HG03378 (cell line): Measurements from ENCODE around the gene GMCL1.
"Not testable (repeated sequence)": the region's sequence is repeated elsewhere in the genome, so short reads cannot be mapped to it uniquely, and the experiment has no call there.

ENCODE experiments used
- ATAC-seq: cut with Tn5 transposase; IDR thresholded peaks from one replicate; pipeline ENCODE4 v1.9.1; 2021; ENCODE audit warnings: mild to moderate bottlenecking, moderate library complexity; ENCODE audit not compliant: unreplicated experiment

Gene GMCL1

DNA sequence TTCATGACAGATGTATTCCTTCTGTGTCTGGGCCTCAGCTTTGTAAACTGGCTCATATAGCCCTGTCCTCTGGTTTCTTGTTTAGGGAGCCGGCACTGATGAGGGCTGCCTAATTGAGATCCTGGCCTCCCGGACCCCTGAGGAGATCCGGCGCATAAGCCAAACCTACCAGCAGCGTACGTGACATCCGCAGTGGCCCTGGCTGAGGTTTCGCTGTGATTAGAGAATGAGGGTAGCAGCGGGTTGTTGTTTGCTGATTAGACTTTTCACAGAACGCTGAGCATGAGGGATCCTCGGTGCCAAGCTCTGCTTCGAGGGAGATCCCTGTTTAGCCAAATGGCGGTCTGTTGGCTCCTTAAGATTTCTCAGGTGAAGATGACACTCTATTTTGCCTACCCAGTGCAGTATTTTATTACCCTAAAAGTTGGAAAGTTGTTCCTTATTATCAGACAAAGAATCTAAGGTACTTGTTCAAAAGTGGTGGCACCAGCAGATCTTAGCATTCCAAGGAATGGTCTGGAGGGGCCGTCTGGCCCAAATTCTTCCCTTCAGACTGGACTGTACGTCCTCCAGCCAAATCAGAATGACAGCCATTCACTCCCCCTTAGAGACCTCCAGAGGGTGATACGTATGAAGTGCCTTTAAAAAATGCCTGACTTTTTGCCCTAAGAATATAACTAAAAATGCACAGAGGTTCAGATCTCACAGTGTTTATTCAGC is 21.5 kb upstream of the GMCL1 start:
- ATAC-seq, result no peak

DNA sequence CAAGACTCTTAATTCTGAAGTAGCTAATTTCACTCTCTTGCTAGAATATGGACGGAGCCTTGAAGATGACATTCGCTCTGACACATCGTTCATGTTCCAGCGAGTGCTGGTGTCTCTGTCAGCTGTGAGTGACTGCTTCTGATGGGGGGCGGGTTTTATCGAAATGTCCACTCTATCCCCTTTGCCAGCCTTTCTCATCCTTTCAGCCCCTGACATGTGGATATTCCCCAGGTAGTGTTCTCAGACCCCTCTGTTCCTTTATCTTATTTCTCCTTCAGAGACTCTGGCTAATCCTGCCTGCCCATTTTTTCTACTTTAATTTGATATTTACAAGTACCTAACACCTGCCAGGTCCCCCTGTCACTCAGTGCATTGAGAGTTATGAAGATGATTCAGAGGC is 18.9 kb upstream of the GMCL1 start:
- ATAC-seq, result no peak

DNA sequence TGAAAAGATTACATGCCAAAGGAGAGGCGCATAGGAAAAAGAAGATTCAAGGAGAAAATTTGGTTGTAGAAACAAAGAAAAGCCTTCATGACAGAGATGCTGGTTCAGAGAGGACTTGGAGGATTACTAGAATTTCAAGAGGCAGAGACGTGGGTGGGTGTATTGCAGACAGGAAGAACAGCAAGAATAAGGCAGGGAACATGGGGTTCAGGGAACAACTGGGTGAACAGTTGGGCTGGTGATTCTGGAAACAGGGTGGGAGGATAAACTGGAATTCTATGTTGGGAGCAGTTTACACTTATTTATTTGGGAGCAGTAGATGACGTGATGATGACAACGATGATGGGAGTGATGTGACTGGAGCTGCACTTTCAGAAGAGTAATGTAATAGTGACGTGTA is 18.4 kb upstream of the GMCL1 start:
- no peak for ATAC-seq

DNA sequence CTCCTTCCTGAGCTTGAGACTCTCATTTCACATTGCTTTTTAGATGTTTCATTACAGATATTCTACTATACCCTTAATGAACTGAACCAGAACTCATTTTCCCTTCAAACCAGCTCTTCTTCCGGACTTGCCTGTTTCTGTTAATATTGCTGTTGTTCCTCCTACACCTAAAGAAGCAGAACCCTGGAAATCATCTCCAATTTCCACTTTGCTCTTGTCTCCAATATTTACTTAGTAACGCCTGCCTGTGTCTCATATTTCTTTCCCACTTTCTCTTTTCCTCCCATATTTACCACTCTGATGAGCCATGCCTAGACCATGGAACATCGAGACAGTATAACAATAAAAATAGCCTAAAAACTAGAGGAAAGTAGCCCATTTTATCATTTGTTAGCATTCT is 17.9 kb upstream of the GMCL1 start:
- no peak for ATAC-seq

DNA sequence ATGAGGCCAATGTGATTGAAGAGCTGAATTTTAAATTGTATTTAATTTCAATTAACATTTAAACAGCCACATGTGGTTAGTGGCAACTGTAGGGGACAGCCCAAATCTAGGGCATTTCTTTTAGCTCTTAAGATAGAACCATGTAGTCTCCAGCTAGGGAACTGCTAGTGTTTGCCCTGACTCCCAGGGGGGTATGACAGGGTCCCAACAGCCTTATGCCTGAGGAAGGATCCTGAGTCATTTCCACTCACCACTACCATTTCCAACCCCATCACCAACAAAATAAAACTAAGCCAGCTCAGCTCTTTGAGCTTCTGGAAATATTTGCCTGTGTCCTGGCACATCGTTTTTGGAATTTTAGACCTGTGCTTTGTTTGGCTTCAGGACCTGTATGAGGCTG is 13.7 kb upstream of the GMCL1 start:
- no peak for ATAC-seq

DNA sequence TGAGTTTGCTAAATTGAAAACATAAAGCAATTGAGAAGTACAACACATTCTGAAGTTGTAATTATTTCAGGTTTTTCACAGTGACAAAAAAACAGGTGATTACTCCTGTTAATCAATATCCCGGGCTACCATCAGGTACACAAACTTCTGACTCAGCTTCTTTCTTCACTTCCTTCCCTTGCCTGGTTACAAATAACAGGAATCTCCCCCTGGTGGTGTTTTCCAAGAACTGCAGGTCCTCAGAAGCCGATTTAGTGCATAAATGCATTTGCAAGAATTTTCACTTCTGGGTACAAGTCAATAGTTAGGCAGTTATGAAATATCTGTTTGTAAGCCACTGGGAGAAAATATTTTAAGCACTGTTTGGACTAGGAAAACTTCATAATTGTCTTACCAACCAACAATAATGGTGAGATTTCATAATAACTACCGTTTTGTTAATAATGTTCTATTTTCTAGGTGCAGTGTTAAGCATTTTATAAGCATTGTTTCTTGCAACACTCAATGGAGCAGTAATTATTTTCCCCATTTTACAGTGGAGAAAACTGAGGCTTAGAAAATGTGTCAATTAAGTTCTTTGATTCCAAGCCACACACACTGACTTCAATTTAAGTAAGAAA is 12.4 kb upstream of the GMCL1 start:
- ATAC-seq, result peak; percentile 64

DNA sequence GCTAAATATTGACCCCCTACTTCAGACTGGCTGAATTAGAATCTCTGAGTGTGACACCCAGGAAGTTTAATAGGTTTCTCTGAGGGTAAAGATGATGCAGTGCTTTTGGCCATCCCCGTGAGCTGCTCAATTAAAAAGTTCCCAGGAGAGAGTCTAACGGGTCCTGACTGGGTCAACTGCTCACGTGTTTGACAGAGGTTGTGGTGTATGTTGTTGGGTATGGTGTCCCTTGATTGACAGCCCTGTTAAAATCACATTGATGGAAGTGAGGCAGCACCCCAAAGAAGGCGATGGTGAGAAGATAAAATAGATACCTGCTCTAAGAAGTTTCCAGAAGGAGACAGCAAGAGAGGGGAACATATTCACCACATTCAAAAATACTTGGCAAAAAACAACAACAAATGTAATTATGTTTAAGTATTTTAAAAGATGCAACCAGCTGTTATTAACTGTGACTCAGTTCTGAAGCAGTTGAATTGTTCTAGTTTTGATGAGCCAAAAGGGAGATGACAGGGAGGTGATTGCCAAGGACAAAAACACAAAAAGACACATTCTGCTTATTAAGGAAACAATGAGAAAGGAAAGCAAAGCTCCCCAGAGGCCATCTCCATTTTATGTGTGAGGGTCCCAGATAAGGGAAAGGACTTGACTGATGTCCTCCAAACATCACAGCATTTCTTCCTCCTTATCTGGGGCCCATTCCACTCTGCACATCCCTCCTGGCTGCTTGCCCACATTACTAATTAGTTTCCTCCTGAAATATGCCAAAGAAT is 11.5 kb upstream of the GMCL1 start:
- ATAC-seq, result no peak

DNA sequence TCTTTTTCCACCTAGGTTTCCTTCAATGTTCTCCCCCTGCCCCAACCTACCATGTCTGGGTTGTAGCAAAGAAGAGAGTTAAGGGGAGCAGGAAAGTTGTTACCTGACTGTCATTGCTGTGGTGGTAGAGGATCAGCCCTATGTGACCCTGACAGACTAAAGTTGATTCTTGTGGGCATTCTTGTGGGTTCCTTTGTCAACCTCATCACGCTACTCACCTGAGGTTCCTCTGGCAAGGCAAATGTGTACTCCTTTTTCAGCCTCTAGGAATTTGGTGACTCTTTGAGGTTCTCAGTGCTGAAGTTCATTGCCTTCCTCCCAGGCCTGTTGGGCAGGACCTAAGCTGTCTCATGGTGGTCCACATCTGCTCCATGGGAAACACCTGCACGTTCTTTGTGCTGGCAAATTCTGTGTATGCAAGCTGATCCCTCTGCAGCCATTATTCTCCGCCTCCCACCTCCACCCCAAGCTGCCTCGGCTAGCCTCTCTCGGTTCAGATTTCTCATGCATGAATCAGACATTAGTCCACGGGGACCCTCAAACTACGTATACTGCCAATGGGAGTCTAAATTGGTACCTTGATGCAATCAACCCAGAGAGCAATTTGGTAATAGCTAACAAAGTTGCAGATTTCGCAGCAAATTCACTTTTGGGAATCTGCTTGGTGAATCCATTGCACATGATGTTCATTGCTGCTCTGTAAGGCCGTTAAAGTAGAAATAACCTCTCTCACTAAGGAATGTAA is 1.5 kb upstream of the GMCL1 start:
- ATAC-seq, result no peak

DNA sequence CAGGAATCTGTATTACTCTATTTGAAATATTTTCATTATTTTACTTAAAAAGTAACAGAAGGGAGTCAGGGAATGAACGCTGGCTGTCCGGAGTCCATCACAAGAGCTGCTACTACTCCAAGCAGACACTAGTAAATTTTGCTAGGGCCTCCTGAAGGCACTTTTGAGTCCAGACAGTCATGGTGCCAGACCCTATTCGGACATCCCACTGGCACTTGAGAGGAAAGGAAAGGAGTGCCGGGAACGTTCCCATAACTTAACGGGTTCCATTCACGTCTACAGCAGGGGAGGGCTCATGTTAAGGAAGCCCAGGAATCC is 563 bp upstream of the GMCL1 start:
- ATAC-seq, result no peak

DNA sequence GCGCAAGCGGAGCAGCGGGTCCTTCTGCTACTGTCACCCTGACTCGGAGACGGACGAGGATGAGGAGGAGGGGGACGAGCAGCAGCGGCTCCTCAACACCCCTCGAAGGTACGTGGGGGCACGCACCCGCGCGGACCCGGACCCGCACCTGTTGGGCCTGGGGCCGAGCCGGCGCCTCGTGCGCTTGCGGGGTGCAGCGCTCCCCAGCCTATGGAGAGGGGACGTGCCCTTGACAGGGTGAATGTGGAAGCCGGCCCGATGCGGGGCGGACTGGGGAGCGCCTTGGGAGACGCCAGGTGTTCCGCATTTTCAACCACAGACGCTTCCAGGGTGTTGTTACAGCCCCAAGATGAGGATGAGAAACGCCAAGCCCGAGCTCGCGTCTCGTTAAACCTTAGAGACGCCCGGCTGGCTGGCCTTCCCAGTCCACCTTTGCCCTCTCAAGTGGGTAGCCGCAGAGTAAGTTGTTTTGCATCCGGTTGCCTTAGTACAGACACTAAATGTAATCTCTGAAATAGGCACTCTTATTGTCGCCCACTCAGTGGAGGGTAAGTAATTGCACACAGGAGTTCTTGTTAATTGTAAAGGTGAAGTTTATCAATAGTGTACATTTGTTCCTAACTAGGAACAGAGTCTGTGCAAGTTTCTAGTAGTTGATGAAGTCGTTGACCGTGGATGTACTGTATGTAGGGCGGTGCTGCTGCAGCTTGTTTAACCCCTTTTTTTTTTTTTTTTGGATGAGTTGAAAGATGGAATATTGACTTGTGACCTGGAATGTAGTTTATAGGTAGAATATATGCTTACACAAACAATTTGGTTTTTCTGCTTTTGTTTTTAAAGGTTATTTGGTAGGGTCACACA is 815 bp downstream of the GMCL1 start:
- peak; percentile 21 for ATAC-seq

DNA sequence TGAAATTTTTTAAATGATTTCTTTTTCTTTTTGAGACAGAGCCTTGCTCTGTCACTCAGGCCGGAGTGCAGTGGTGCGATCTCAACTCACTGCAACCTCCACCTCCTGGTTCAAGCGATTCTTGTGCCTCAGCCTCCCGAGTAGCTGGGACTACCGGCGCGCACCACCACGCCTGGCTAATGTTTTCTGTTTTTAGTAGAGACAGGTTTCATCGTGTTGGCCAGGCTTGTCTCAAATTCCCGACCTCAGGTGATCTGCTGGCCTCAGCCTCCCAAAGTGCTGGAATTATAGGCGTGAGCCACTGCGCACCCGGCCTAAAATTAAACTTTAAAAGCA is 1.4 kb downstream of the GMCL1 start:
- ATAC-seq, result not testable (repeated sequence)

DNA sequence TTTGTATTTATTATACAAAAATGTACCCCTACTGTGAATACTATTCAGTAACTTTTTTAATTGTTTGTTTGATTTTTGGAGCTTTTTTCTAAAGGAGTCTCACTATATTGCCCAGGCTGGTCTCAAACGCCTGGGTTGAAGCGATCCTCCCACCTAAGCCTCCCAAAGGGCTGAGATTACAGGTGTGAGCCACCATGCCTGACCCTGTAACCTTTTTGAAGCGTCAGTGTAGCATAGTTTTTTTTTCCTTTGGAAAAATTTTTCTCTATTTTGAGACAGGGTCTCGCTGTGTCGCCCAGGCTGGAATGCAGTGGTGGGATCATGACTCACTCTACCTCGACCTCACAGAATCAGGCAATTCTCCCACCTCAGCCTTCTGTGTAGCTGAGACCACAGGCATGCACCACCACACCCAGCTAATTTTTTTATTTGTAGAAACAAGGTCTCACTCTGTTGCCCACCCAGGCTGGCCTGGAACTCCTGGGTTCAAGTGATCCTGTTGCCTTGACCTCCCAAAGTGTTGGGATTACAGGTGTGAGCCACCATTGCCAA is 2.0 kb downstream of the GMCL1 start:
- ATAC-seq, result no peak

DNA sequence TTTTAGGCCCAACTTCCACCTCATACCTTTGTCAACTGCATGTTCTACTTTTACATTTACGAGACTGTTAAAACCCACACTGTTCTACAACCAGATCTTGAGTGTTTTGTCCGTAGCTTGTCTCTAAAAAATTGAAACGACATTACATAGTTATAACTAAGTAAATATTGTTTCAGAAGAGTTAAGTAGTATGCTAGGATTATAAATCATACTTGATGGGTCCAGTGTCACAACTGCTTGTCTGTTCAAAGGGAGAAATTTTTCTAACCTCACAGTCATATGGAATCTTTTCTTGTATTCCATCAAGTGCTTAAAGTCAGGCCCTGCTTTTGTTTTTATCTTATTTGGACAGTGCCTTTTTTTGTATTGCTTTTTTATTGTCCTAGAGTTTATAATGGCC is 4.3 kb downstream of the GMCL1 start:
- no peak for ATAC-seq

DNA sequence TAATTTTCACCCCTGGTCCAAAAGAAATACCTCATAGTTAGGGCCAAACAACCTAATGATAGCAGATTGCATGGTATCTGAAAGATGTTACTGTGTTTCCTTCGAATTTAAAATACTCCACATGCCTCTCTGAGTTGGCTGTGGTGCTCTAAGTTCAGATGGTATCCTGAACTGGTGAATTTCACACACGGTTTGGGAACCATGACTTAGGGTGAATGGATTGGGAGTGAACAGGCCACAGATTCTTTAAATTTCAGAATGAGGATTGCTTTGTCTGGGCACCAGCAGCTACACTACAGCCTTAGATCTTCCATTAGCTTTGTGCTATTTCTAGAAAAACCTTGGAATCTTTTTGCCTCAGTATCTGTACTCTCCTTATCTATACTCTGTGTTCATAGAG is 6.2 kb downstream of the GMCL1 start:
- ATAC-seq, result no peak

DNA sequence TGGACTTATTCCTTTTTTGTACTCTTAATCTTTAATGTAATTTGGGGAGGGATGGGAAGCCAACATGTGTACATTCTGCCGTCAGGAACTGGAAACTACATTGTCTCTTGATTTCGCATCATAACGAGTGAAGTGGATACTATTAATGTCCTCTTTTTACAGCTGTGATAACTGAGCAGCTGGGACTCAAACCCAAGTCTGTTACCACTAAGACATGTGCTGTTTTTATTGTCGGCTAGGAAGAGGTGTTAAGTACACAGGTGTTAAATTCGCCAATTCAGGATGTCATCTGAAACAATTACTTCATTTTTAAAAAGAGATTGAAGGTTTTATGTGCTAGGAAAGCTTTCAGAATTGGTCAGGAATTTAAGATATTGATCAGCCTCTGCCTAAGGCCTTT is 6.9 kb downstream of the GMCL1 start:
- no peak for ATAC-seq

DNA sequence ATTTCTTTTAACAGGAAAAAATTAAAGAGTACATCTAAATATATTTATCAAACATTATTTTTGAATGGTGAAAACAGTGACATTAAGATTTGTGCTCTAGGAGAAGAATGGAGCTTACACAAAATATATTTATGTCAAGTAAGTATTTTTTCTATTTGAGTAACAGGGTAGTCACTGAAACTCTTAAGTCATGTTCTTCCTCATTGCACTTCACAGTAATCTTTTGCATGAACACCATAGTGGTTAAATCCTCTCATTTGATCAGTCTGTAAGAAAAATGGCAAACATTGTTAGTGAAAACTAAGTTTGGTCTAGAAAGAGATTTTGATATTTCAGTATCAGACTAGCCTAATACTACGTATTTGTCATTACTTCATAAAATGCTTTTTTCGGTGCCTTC is 8.1 kb downstream of the GMCL1 start:
- no peak for ATAC-seq

DNA sequence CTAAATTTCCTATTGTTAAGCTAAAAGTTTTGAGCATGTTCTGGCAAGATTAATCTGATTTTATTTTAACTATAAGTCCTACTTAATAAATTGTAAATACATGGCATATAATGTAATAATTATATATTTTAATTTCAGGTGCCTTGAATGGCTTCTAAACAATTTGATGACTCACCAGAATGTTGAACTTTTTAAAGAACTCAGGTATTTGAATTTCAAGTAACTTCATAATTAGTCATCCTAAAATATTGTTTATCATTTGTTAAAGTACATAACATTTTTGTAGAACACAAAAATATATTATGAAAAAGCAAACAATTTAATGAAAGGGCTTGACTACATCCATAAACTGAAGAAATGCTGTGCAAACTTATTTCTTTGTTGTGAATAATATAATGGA is 14.5 kb downstream of the GMCL1 start:
- no peak for ATAC-seq

DNA sequence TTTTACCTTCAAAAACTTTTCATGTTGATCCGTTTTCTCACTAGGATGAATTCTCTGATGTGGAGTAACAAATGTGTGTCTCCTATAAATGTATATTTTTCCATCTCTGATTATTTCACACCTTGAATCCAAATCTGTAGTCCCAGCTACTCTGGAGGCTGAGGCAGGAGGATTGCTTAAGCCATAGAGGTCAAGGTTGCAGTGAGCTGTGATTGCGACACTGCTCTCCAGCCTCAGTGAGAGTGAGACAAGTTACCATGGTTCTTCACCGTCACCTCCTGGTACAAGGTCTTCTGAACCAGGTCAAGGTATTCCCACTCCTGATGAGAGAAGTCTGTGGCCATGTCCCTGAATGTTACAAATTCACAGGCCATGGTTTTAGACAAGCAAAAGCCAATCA is 15.1 kb downstream of the GMCL1 start:
- ATAC-seq, result no peak

DNA sequence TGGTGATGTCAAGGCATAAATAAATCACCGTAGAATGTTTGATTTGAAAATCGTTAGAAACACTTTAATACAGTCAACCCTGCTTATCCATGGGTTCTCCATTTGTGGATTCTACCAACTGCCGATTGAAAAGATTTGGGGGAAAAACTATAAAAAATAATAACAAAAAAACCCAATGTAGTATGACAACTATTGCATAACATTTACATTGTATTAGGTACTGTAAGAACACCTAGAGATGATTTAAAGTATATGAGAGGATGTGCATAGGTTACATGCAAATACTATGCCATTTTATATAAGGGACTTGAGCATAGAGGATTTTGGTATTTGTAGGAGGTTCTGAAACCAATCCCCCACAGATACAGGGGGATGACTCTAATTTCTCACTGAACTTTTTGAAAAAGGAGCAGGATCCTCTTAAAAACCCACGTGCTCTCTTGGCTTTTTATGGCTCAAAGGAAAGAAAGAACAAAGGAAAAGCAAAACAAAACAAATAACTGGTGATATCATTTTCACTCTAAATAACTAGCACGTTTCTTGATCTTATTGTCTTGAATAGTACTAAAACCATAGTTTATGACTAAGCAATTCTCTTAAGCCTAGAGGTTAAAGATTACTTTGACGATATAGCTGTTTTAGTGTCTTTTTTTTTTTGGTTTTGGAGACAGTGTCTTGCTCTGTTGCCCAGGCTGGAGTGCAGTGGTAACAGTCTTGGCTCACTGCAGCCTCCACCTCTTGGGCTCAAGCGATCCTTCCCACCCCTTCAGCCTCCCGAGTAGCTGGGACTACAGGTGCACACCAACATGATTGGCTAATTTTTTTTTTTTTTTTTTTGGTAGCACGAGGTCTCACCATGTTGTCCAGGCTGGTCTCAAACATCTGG is 17.0 kb downstream of the GMCL1 start:
- ATAC-seq, result no peak
